ENCODE measurements around the gene B4GALT4.

DNA sequence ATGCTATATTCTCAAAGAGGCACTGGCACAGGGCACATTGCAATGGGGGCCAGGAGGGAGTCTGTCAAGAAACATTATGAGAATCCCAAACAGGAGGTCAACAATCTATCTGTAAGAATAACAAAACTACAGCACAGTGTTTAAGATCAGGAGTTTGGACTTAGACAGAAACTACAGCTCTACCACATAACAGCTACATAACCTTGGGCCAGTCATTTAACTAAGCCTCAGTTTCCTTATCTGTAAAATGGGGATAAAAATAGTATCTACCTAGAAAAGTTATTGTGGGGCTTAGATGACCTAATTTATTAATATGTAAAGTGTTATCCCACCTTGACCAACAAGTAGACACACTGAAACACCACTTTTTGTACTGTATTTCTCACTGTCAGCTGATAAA lies 9.9 kb downstream of the B4GALT4 start:
- TF ChIP-seq EZH2 (IDR thresholded peaks at IDR 0.05; ENCODE audit: borderline replicate concordance, low read length): no peak
- TF ChIP-seq, protein P1, sequence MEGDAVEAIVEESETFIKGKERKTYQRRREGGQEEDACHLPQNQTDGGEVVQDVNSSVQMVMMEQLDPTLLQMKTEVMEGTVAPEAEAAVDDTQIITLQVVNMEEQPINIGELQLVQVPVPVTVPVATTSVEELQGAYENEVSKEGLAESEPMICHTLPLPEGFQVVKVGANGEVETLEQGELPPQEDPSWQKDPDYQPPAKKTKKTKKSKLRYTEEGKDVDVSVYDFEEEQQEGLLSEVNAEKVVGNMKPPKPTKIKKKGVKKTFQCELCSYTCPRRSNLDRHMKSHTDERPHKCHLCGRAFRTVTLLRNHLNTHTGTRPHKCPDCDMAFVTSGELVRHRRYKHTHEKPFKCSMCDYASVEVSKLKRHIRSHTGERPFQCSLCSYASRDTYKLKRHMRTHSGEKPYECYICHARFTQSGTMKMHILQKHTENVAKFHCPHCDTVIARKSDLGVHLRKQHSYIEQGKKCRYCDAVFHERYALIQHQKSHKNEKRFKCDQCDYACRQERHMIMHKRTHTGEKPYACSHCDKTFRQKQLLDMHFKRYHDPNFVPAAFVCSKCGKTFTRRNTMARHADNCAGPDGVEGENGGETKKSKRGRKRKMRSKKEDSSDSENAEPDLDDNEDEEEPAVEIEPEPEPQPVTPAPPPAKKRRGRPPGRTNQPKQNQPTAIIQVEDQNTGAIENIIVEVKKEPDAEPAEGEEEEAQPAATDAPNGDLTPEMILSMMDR (conservative IDR thresholded peaks at IDR 0.05 in 1 of 2, IDR thresholded peaks at IDR 0.05 in 1 of 2; ENCODE audit: extremely low read depth in 1 of 2, insufficient read depth in 1 of 2, low read depth in 1 of 2, low read length in 2 of 2): no peak
